NOMO-1 treated with dmso at 0.1 percent for 144 hours (cell line): ENCODE results near the gene SPG7.
"Not testable (repeated sequence)": the region's sequence is repeated elsewhere in the genome, so short reads cannot be mapped to it uniquely, and the experiment has no call there.

ENCODE experiments used
- DNase-seq: peaks from one replicate; lab custom pipeline; 2025; ENCODE audit not compliant: unreplicated experiment; lab: John Stamatoyannopoulos, UW

SPG7 gene

DNA sequence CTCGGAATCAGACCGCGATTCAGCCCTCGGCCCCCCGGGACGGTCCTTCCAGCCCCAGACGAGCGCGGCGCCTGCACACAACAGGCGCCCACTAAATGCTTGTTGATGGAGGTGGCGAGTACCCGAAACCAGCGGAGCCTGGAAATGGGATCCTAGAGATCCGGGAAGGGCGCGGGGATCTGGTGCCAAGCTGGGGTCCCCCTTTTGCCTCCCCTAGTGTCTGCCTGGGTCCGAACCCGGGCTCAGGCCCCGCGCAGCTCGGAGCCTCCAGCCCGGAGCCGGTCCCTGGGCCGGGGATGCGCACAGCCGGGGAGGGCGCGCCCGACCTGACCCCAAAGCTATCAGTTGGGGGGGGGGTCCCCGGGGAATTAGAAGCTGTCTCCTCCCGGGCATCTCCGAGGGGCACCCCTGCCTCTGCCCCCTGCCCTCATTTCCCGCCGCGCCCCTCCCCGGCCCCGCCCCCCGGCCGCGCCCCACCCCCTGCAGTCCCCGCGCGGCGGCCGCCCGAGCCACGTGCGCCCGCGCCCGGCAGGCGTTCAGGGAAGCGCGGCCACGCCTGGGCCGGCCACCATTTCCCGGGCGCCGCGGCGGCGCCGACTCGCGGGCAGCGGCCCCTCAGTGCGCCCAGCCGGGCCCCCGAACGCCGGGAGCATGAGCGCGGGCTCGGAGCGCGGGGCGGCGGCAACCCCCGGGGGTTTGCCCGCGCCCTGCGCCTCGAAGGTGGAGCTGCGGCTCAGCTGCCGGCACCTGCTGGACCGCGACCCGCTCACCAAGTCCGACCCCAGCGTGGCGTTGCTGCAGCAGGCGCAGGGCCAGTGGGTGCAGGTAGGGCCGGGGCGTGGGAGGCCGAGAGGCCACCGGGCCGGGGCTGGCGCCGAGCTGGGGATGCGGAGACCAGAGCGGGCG lies 67.3 kb downstream of the SPG7 start, which contains the start of gene CPNE7:
Gene CPNE7, plus strand, starts transcription at position 512 of the 906 bp plus-strand sequence. Its CDS starts 140 bp downstream, at position 652.
- no peak for DNase-seq

DNA sequence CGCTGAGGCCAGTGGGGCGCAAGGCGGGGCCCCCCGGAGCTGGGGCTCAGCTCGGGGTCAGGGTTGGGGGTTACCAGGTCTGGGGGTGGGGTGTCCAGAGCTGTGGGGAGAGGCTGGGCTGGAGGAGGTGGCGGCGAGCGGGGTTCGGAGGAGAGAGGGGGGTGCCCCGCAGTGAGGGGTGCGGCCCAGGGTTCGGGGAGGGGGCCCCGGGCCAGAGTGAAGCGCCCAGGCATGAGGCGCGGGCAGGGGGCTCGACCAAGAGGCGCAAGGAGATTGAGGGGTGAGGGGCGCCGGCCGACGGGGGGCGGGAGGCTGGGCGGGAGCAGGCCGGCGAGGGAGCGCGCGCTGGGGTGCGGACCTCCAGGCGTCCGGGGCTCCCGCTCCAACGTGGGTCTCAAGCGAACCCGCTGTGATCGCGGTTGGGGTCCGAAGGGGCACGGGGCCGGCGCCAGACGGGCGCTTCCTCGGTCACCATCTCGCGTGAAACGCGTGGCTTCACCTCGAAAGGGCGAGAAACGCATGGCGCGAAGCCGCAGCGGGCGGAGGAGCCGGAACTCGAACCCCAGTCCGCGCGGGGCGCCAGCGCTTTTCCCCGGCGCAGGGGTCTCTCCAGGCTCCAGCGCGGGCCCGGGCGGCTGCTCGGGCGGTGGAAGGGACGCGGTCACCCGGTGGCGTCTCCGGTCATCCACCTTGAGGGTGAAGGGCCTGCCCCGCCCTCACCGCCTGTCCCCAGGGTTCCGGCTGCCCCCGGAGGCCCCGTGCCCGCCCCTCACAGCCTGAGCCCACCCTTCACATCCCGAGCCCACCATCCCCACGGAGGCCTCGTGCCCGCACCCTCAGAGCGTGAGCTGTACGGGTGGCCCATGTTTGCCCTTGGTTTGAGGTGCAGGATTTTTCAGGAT lies 68.2 kb downstream of the SPG7 start:
- DNase-seq: no peak

DNA sequence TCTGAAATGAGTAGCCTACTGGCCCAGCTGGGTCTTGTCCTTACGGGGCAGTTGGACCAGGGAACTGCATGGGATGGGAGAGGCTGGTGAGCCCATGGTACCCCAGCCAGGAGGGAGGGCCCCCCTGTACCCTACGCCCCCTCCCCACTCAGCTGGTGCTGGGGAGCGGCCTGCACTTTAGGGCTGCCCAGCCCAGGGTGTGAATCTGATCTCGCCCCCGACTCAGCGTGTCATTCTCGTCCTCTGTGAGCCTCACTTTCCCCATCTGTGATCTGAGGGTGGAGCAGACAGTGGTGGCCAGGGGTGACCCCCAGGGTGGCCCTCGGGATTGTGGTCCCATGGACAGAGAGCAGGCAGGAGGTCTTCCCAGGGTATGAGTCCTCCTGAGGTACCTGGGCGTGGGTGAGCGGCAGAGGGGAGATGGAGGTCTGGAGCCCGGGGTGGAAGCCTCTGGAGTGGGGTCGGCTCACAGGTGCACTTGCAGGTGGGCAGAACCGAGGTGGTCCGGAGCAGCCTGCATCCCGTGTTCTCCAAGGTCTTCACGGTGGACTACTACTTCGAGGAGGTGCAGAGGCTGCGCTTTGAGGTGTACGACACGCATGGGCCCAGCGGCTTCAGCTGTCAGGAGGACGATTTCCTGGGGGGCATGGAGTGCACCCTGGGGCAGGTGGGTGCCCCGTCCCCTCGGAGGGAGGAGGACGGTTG lies 69.0 kb downstream of the SPG7 start:
- DNase-seq: no peak

DNA sequence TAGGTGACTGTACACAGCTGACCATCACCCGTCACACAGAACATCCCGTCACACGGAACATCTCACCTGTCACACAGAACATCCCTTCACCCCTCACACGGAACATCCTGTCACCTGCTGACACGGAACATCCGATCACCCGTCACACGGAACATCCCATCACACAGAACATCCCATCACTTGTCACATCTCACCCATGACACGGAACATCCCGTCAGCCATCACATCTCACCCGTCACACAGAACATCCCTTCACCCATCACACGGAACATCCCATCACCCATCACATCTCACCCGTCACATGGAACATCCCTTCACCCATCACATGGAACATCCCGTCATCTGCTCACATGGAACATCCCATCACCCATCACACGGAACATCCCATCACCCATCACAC lies 71.1 kb downstream of the SPG7 start:
- no peak for DNase-seq

DNA sequence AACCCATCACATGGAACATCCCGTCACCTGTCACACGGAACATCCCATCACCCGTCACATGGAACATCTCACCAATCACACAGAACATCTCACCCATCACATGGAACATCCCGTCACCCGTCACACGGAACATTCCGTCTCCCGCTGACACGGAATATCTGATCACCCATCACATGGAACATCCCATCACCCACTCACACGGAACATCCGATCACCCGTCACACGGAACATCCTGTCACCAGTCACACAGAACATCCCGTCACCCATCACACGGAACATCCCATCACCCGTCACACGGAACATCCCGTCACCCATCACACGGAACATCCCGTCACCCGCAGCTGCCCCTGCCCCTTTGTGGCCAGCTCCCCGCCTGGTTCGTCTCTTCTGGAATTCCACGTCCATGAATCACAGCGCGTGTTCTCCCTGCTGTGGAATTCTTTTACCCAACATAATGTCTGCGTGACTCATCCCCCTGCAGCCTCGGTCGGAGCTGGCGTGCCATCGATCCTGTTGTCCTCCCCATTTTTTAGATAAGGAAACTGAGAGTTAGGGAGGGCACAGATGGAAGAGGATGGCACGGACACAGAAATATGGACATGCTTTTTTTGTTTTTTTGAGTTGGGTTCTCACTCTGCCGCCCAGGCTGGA lies 73.0 kb downstream of the SPG7 start:
- no peak for DNase-seq

DNA sequence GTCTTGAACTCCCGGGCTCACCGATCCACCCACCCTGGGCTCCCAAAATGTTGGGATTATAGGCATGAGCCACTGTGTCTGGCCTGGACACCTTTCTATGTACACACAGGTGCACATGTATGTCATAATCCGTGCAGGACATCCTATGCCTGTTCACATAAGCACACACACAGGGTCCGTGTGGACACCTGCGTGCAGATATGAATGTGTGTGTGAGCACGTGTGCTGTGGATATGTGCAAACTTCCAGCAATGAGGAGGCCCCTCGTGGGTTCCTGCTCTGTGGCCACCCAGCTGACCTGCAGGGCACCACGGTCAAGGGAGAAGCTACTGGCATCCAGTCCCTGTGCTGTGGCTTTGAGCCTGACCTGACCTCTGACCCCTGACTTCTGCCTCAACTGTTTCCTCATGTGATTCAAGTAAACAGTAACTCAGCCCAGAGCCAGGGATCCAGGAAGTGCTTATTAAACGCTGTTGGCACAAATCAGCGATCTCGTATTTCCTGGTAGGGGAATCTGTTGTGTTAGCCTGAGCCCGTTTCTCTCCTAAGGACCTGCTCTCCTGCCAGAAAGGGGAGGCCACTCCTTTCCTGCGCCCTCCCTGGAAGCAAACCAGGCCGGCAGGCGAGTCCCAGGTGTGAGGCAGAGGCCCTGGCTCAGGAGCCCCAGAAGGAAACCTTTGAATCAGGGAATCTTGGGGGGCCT lies 73.8 kb downstream of the SPG7 start:
- no peak for DNase-seq

DNA sequence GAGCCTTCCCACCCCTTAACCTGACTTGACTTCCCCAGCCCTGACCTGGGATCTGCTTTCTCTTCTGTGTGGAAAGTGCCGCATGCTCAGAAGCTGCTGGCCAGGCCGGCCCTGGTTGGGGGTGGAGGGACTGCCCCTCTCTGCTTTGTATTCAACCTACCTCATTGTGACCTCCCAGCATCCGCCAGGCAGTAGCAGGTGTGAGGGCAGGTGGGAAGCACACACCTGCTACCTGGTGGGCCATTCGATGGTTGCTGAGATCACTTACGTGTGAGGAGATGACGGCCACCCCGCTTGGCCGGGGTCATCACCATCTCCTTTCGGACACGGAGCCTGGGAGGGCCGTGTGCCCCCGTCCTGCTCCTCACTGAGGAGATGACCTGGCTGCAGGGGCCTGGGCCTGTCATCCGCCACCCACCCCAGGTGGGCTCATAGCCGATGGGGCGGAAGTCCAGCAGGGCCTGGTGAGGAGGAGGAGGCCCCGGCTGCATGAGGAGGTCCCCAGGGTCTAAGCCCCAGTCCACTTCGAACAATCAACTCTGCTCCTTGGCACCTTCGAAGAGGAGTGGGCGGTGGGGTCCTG lies 74.5 kb downstream of the SPG7 start:
- no peak for DNase-seq

DNA sequence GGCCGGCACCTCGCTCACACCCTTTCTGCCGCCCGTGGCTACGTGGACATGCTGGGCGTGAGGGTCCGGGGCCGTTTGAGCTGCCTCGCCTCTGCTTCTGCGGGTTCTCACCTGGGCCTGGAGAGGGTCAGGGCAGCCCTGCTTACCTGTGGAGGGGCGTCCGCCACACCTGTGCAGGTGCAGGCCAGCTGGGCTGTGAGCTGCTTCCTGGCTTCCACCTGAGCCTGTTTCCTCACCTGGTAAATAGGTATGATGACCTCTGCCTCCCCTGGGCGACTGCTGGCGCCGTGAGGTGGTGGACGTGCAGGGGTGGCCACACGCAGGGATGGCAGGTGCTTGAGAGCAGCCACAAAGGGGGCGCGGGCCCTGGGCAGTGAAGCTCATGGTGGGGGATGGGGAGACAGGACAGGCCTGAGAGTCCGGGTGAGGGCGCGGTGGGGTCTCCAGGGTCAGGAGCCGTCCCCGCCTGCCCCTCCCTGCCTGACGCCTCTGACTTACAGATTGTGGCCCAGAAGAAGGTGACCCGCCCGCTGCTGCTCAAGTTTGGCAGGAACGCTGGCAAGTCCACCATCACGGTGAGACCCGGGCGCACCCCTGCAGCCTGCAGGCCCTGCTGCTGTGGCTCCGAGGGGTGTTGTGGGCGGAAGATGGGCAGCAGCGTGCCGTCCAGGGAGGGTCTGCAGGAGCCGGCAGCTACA lies 75.1 kb downstream of the SPG7 start:
- DNase-seq: no peak

DNA sequence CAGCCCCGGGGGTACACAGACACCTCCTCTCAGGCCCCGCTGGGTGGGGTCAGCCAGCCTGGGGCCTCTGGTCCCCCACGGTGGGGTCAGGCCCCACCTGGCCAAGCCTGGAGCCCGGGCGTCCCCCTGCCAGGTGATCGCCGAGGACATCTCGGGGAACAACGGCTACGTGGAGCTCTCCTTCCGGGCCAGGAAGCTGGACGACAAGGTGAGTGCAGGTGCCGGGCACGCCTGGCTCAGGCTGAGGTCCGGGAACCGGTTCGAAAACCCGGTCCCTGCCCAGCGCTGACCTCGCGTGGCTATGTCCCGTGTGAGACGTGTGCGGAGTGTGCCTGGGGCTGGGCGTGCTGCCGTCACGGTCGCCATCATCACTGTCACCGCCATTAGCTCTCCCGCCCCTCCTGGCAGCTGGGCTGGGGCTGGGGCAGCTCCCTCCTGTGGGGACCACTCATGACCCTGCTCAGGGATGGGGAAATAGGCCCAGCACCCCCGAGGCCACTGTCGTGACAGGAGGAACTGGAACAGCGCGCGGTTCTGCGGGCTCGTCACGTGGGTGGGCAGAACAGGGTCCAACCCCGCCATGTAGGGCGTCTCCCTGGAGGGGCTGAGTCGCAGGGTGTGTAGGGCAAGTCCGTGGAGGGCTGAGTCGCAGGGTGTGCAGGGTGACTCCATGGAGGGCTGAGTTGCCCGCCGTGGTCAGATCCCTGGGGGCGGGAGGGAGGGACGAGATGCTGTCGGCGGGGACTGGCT lies 75.9 kb downstream of the SPG7 start:
- no peak for DNase-seq

DNA sequence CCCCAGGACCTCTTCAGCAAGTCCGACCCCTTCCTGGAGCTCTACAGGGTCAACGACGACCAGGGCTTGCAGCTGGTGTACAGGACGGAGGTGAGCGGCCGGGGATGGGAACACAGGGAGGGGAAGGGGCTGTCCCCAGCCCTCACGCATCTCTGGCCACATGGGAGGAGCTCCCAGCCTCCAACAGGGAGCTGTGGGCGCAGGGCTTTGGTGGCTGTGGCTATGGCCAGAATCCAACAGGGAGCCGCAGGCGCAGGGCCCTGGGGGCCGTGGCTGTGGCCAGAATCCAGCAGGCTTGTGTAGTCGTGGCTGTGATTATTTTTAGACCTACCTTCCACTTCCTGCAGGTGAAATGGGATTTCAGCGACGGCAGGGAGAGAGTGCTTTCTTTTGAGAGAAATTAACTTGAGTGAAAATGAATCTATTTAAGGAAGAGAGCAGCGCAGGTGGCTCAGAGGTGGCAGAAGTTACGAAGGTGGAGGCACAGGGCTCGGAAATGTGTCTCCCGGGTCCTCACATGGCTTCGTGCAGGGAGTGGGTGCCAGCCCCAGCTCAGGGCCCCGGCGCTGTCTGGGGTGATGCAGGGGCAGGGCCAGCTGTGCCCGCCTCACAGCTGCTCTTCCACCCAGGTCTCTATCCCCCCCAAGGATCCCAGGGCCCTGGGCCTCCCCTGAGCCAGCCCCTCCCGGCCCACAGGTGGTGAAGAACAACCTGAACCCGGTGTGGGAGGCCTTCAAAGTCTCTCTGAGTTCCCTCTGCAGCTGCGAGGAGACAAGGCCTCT lies 76.8 kb downstream of the SPG7 start:
- DNase-seq: no peak

DNA sequence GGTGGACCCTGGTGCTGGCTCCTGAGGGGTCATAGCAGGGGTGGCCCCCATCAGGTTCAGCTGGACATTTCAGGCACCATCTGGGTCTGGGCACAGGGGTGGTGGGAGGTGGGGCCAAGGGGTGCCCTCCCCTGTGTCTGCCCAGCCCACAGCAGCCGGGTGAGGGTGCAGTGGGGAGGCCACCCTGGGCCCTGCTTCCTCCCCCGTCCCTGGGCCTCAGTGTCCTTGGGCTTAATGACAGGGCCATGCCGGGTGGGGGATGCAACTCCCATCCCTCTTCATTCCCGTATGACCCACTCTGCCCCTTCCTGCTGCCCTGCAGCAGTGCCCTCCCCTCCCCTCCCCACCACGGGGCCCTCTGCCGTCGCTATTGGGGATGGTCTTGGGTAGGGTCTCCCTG lies 78.0 kb downstream of the SPG7 start:
- no peak for DNase-seq

DNA sequence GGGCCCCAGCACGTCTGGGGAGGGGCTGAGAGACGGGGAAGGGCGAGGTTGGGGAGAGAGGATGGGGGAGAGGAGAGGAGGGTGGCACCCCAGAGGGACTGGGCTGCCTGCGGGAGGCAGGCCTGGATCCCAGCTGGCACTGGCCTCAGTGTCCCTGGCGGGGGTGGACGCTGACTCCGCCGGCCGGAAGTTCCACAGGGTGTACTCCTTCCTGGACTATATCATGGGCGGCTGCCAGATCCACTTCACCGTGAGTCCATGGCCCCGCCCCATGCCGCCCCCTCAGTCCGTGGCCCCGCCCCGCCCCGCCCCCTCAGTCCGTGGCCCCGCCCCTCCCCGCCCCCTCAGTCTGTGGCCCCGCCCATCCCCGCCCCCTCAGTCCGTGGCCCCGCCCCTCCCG lies 78.7 kb downstream of the SPG7 start:
- no peak for DNase-seq

DNA sequence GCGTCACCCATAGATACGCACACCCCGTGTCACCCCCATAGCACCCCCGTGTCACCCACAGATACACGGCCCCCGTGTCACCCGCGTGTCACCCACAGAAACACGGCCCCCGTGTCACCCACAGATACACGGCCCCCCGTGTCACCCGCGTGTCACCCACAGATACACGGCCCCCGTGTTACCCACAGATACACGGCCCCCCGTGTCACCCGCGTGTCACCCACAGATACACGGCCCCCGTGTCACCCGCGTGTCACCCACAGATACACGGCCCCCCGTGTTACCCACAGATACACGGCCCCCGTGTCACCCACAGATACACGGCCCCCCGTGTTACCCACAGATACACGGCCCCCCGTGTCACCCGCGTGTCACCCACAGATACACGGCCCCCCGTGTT lies 79.5 kb downstream of the SPG7 start:
- DNase-seq: not testable (repeated sequence)

DNA sequence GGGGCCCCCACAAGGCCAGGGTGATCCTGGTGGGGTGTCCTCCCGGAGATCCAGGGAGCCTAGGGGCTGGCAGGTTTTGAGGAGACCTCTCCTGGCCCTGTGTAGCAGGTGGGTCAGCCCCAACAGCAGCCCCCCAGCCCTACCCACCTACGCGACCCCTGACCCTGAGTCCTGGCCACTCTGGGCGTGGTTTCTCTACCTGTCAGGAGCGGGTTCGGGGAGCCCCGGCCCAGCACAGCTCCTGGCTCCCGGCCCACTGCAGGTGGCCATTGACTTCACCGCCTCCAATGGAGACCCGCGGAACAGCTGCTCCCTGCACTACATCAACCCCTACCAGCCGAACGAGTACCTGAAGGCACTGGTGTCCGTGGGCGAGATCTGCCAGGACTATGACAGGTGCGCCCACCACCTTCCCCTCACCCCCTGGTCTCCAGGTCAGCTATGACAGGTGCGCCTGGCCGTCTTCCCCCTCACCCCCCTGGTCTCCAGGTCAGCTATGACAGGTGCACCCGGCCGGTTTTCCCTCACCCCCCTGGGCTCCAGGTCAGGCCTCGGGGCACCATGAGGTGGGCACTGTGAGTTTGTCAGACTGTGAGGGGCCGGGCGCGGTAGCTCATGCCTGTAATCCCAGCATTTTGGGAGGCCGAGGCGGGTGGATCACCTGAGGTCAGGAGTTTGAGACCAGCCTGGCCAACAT lies 80.4 kb downstream of the SPG7 start:
- no peak for DNase-seq

DNA sequence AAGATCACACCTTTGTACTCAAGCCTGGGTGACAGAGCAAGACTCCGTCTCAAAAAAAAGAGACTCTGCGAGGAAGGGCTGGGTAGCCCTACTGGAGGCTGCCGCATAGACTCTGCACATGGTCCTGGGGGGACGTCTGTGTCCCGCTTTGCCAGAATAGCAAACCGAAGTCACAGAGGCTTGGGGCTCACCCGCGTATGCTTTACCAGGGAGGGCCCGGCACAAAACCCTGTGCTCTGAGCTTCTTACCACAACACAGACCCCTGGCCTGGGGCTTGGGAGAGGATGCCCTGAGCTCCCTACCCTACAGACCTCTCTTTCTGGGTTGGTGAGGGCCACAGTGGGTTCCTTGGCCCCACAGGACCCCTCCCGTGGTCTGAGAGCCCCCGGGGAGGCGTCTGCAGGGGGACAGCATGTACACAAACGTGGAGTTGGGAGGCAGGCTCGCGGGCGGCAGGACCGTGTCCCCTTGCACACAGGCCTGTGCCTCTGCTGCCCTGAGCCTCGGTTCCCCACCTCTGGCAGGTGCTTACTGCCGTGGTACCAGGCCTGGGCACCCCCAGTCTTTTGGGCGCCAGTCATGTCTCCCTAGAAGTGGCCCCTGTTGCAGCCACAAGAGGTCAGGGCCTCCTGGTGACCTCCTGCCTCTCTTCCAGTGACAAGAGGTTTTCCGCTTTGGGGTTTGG lies 81.2 kb downstream of the SPG7 start:
- no peak for DNase-seq

DNA sequence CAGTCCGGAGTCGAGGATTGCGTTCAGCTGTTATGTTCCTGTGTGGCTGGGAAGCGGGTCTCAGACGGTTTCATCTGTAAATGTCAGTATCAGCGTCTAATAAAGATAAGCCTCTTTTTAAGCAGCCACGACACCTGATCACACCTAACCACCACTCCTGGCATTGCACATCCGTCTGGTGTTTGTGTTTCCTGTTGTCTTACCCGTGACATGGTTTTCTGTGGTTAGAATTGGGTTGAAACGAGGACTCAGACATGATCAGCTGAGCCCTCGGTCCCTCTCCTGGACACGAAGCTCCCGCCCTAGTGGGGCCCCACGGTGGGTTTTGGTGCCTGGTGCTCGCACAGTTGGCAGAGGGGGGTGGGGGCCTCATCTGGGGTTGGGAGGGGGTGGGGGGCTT lies 85.6 kb downstream of the SPG7 start:
- DNase-seq: no peak
